Stimulated activated CD4-positive, alpha-beta T cell treated with anti-CD3 and anti-CD28 coated beads, TNF-alpha, amount 100 ng/mL, for 48 hours (primary cell): ENCODE data around the gene MFSD1.

ENCODE experiments used
- DNase-seq, 3 donors: peaks; one replicate each; pipeline ENCODE4 v3.0.0-alpha.2; 2020; ENCODE audit warnings: low read depth in 3 of 3

MFSD1 gene

DNA sequence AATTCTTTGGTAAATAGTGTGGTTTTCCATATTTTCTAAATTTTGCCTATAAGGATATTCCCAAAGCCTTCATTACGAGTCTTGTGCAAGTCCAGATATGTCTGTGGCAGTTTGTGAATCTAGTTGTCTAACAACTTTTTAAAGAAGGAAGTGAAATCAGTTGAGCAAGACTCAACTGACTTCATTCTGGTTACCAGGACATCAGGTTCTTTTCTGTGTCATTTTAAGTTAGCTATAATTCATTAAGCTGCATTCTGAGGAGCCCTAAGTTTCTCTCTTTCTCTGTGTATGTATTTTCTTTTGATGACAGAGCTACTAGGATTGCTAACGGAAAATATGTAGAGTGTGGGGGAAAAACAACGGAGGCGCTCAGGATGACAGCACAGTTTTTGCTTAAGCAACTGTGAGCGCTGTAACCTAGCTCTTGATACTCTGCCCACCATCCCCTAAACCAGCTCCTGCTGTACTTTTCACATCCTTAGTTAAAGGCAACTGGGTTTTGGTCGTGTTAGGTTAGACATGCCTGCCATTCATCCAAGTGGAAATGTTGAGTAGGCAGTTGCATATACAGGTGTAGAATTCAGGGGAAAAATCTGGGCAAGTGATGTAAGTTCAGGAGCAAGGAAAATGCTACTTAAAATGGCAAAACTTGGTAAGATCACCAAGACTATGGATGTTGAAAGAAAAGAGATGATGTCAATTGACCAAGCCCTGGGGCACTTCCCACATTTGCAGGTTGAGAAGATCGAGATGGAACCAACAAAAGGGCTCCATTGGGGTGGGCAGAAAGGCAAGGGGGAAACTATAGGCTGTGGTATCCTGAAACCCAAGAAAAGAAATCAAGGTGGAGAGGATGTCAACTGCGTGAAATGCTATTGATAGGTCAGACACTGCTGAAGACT is 9.2 kb downstream of the MFSD1 start:
- no peak for DNase-seq

DNA sequence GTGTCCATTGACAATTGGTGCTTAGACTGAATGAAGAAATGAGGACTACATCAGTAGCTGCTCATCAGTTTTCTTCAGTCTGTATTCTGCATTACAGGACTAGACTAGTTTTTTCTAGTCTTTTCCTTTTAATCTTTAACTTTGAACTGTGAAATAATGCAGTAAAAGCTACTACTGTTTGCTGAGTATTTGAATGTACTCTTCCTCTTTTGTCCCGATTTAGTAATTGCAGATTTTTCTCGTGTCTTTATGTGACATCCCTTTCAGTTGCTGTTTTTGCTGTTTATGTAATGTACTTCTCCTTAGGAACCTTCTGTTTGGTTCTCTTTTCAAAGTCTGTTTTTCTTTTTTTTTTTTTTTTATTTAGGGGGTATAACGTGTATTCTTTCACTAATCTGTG is 17.4 kb downstream of the MFSD1 start:
- DNase-seq, result no peak

DNA sequence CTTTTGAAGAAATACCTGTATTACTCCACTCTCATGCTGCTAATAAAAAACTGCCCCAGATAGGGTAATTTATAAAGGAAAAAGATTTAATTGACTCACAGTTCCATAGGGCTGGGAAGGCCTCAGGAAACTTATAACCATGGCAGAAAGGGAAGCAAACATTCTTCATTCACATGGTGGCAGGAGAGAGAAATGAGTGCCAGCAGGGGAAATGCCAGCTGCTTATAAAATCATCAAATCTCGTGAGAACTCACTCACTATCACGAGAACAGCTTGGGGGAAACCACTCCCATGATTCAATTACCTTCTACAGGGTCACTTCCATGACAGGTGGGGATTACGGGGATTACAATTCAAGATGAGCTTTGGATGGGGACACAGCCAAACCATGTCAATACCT is 18.7 kb downstream of the MFSD1 start:
- DNase-seq, result no peak

DNA sequence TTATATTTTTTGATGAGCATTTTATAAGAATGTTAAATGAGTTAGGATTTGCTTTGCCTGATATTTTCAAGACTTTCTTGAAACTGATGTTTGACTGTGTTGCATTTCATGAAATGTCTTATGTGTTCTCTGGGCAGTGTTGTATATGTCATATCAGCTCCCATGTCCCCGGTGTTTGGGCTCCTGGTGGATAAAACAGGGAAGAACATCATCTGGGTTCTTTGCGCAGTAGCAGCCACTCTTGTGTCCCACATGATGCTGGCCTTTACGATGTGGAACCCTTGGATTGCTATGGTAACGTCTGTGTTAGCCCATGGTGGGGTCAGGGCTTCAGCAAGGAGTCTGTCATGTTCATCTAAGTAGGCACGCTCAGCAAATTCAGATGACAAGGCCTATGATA is 20.0 kb downstream of the MFSD1 start:
- no peak for DNase-seq

DNA sequence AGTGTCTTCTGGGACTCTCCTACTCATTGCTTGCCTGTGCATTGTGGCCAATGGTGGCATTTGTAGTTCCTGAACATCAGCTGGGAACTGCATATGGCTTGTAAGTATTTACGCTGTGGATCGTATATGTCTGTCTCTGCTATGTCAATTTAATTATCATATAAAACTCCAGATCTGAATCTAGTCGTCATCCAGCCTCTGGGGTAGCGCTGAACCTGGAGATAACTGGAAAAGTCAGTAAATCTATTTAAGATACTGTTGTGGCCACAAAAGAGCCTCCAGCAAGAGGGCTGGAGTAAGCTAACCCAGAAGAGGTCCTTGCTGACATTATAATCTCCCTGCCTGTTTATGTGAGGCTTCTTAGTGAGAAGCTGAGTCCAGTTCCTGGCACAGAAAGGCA is 21.6 kb downstream of the MFSD1 start:
- no peak for DNase-seq

DNA sequence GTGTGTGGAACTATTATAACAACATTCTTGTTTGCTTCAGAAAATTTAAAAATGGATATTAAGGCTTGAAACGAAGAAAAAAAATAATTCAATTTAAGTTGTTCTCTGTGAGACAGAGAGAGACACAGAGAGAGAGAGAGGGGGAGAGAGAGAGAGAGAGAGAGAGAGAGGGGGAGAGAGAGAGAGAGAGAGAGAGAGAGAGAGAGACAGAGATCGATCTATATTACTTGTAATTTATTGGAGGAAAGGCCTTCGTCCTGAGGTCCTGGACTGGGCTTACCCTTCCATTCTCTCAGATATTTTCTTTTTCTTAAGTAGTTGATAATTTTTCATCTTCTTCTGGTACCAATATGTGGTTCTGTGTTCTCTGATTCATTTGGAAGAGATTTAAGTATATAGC is 25.9 kb downstream of the MFSD1 start:
- no peak for DNase-seq

DNA sequence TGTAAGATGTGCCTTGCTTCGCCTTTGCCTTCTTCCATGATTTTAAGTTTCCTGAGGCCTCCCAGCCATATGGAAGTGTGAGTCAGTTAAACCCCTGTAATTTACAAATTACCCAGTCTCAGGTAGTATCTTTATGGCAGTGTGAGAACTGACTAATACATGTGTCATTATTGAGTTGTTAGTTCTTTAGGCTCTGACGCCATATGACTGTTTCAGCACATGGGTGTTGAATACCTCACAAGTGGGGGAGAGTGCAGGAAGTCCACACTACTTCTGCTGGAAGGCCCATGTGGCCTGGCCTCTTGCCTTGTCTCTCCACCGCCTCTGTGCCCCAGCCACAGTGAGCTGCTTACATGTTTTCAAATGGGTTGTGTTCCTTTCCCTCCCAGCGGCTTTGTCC is 28.5 kb downstream of the MFSD1 start:
- DNase-seq, result no peak

DNA sequence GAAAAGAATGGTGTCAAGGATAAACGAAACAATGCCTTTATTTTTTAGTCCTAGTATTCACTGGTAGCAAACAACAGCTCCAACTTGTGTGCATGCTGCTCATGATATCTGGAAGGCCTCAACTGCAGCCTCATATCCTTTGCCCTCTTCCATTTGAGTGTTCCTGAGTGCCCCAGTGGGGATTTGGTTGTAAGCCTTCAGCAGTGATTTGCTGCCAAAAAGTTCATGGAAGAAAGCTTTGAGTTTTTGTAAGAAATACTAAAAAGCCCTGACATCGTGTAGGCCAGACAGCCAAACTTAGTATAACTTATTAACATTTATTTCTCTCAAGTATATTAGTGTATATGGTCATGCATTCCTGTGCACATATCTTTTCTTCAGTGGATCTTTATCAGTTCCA is 30.0 kb downstream of the MFSD1 start:
- DNase-seq, result no peak

DNA sequence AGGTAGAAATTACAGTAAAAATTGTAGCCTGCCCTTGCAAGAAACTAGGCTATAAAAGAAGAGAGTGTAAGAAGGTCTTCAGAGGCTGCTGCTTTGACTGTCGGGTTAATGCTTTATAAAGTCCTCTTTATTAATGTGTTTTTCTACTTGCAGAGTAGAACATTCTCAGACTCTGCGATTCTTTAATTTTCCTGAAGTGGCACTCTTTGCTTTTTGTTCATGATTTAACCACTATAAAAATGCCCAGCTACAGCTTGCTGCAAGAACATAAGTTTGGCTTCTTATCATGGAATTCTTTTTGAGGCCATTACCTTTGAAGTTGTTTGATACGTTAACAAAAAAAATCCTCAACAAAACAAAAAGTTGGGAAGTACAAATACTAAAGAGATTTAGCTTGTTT is 33.8 kb downstream of the MFSD1 start:
- no peak for DNase-seq

DNA sequence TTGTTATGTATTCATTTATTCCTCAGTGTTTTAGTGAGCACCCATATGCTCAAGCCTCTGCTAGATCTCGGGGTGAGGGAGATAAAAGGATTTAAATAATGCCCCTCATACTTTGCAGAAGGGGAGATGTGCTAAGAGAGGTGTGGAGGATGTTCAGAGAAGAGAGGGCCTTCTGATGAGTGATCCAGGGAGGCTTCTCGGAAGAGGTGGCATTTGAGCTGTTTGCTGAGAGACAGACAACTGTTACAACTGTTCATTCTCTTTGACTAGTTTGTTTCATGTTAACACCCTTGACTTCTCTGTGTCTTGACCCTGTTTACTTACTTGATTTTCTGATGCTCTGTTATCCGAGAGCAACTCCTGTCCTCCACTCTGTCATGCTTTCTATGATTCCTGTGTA is 34.5 kb downstream of the MFSD1 start:
- DNase-seq, result no peak

DNA sequence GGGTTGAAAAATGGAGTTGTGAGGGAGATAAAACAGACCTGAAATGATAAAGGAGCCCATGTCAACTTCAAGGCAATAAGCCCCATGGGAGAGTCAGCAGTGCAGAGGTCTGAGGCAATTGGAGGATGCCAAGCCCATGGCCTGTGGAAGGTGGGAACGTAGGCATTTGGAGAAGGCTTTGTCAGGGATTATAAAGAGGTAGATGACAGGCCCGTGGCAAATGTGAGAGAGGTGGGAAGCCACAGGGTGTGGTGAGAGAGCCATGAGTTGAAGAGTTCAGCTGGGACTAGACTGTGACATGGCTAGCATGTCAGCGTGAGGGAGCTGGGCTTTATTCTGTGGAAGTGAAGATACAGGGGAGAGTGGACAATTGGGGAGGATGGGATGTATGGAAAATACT is 35.4 kb downstream of the MFSD1 start:
- DNase-seq, result no peak

DNA sequence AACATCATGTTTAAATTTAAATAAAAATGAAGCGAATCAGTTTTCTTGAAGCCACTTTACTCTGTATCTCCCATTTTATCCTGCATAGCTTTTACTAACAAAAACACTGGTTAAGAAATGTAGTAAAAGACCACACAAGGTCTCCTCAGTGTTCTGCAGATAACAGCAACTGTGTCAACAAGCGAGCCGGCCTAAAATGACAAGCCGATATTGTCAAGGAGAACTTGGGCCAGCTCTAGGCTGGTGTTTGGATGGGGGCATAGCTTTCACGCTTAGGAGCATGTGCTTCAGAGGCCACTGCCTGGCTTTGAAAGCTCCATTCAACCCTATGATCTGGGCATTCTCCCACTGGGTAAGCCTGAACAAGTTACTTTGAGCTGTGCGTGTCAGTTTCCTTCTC is 38.1 kb downstream of the MFSD1 start:
- DNase-seq, result no peak

DNA sequence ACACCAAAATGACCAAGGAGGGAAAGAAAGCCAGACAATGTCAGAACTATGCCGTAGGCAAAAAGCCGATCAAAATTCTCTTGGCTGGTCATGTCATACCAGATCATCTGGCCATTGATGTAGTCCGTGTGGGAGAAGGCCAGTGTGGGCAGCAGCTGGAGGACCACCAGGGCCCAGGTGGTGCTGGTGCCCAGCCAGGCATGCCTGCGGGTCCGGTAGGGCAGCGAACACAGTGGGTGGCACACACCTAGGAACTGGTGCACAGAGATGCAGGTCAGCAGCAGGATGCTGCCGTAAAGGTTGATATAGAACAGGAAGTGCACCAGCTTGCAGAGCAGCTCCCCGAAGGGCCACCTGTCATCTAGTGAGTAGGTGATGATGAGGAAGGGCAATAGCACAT is 39.5 kb downstream of the MFSD1 start:
- DNase-seq, result no peak

DNA sequence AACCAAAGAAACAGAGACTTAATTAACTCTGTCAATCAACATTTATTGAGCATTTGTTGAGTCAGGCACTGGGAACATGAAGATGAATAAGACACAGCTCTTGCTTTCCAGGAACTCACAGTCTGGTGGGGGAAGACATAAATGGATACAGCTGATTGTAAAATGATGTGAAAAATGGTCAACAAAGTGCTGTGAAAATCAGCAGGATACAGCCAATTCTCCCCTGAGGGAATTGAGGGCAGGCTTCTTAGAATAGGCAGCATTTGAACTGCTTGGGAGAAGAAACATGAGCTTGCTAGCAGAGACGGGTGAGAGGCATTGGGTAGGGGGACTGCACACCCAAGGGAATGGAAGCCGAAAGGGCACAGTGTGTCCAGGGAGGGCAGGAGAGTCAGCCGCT is 41.1 kb downstream of the MFSD1 start:
- no peak for DNase-seq

DNA sequence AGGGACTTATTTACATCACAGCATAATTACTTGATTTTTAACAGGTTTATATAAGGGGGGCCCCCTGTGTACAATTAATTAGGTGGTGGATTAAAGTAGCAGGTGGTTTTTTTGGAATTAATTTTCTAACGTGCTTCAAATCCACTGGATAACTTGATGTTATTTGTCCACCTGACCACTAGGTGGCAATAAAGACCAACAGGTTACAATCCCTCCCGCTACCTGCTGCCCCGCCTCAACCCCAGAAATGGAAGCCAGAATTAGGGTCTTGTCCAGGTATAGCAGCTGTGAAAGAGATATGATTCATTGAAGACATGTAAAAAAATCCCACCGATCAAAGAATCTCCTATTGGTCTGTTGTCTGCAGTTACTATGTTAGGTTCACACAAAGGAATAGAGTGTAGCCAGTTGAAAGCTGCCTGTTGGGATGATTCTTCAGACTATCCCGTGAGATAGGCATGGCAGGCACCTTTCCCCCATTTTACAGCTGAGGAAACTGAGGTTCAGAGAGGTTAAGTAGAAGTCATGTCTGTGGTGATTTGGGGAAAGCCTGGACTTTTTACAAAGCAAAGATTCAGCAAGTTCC is 44.0 kb downstream of the MFSD1 start:
- peak in 1 of 3 donors; percentile 4 for DNase-seq

DNA sequence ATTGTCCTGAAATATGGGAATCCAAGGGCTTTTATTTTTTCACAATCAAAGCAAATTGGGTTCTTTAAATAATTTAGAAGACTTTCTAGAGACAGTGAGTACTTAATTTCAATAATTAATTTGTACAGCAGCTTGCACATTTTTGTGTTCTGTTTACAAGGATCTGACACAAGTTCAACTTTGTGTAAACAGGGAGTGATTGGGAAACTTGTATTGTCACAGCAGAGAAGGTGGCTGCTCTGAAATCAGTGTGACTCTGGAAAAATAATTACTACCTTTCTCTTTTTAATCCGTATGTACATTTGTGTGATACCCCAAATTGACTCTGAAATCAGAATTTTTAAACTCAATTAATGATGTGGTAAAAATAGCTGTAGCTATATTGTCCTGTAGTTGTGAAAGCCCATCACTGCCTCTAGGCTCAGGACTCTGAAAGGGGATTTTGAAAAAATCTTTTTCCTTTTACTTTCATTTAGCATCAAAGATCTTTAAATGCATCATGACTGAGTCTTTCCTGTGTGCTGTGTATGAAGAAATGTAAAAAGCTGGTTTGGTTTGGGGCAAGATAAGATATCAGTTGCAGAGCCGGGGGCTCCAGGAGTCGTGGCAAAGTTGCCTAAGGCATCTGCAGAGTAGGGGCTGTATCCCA is 45.1 kb downstream of the MFSD1 start:
- DNase-seq, result no peak

DNA sequence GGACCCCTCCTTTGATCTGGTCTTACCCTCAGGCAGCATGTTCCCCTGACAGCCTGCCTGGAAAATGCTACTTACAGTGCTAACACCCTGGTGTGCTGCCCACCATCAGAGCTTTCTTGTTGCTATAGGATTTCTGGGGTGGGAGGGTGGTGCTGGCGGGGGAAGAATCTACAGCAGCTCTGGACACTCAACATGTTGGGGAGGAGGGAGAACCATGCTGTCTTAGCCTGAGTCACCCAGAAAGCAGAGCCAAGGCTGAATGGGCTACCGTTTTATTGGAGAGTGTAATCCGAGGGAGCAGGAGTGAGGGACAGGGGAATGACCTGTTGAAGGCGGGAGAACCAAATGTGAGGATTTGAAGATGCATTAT is 45.6 kb downstream of the MFSD1 start:
- no peak for DNase-seq

DNA sequence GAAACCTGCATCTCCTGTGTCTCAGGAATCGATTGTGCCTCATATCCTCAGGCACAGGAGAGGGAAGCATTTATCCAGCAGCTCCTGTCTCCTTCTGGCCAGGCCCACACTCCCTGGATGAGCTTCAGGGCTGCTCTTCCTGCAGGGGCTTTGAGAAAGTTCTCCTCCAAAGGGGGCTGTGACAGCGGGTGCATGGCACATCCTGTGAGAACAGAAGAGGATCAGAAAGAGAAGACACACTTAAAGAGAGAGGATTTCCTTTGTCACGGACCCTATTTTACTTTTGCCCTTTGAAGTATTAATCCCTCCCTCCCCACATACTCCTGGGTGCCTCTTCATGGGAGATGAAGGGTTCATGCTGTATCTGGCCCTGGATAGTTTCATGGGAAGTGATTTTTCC is 46.0 kb downstream of the MFSD1 start:
- no peak for DNase-seq

DNA sequence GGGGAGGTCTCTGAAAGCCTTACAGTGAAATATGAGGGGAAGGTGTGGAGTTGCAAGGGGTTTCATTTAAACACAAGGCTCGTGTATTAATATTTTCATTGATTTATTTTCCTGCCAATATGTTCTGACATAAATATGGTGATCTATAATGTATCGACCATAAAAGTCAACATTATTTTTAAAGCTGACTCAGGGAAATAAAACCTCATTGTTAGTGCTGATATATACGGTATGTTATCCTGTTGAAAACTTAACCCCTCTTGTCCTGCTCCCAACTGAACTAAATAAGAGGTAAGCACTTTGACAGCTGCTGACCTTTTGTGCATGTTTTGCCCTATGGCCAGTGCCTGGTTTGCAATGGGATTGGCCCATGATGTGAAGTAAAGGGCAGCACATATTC is 47.9 kb downstream of the MFSD1 start:
- no peak for DNase-seq

DNA sequence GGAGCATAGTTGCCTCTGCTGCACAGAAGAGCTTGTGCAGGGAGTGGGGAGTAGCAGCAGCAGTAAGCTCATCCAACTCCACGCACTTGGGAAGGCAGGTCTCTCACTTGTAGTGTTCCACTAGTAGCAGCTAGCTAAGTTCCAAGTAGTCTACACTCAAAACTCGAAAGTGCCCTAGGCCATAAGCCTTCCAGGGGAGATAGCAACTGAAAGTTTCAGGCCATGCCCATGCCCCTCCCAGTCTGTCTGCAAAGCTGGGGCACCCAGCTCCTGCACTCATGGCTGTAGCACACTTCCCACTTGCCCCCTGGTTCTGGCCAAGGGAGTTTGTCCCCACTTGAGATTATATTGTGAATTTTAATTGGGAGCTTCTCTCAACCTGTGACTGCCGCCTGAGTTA is 57.5 kb downstream of the MFSD1 start:
- DNase-seq, result no peak

DNA sequence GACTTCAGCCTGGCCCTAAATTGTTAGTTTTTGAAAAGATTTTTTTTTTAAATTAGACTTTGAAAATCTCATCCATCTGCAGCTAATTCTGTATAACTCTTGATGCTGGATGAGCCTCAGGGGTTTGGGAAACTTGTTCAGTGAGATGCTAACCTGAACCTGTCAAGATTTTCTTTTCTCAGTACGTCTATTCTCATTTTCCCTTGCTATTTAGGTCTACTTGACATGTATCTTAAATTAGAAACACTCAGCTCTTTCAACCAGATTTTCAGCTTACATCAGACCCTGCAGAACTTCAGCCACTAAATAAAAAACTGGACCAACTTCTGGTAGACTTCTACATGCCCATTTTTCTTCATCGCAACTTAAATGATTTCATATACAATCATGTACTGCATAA is 61.4 kb downstream of the MFSD1 start:
- no peak for DNase-seq

DNA sequence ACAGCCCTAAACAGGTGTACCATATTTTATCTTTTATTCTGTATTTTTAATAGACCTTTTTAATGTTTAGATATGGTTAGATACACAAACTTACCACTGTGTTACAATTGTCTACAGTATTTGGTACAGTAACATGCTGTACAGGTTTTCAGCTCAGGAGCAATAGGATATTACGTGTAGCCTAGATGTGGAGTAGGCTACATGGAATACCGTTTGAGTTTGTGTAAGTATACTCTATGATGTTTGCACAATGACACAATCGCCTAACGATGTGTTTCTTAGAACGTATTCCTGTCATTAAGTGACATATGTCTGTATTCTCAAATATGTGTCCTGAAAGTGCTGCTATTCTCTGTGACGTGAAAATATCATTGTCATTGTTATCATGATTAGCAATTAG is 62.6 kb downstream of the MFSD1 start:
- DNase-seq, result no peak

DNA sequence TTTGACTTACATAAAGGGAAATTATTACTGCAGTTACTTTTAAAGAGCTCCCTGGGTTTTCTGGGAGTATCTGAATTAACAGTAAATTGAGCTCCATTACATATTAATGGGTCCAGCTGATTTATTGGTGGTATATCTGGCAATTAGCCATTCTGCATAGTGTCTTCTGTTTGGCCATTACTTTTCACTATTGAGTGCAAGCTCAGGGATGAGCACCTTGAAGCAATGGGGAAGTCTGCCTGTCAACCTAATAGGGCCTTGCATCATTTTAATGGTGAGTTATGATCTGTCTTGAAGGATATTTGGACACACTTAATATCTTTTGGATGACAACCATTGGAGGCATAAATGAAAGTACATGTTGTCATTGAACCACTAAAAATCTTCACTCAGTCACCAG is 73.8 kb downstream of the MFSD1 start:
- no peak for DNase-seq
